Measurements from ENCODE around the gene ITIH3.

GRCh38 chr3:52839892-52840545 is 45.4 kb downstream of the ITIH3 start:
- no peak for TF ChIP-seq CTCF (IDR thresholded peaks at IDR 0.05)
- TF ChIP-seq POLR2AphosphoS5 (IDR thresholded peaks at IDR 0.05) = no peak
- no peak for TF ChIP-seq POLR2A (IDR thresholded peaks at IDR 0.05)
- no peak for TF ChIP-seq EP300 (IDR thresholded peaks at IDR 0.05)

All from sigmoid colon (tissue), 4 donors.